Fibroblast of pulmonary artery (primary cell): ENCODE measurements around the gene LAMC1.

ENCODE experiments used
- DNase-seq: peaks from one replicate; pipeline ENCODE4 v3.0.0-alpha.2; 2010; ENCODE audit warnings: low read depth
- H3K4me3 ChIP-seq: replicated peaks from 2 replicates; pipeline ENCODE4 v1.5.1; 2011; ENCODE audit warnings: low read depth, mild to moderate bottlenecking, control low read depth, low read length, moderate library complexity
- TF ChIP-seq, protein P1 (sequence below): IDR thresholded peaks from 2 replicates; pipeline ENCODE4 v1.5.1; 2011; ENCODE audit warnings: mild to moderate bottlenecking, control low read depth, low read length, inconsistent platforms; ENCODE audit errors: missing control alignments

LAMC1 gene

DNA sequence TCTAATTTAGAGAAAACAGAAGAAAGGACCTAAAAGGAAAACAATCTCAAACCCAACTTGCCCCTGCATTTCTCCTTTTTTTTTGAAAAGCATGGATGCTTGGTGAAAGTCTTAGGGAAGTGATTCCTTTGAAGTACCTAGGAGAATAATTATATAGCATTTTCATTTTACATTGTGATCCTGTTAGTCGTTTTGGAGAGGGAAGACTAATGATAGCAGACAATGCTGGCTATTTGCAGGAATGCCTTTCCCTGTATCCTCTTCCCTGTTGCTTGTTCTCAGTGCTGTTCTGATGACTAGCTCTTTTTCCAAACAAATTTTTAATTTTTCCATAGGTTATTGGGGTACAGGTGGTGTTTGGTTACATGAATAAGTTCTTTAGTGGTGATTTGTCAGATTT, 53.9 kb downstream of the LAMC1 start:
- peak; percentile 31 for DNase-seq
- H3K4me3 ChIP-seq = no peak overlapping the region
- TF ChIP-seq, protein P1, sequence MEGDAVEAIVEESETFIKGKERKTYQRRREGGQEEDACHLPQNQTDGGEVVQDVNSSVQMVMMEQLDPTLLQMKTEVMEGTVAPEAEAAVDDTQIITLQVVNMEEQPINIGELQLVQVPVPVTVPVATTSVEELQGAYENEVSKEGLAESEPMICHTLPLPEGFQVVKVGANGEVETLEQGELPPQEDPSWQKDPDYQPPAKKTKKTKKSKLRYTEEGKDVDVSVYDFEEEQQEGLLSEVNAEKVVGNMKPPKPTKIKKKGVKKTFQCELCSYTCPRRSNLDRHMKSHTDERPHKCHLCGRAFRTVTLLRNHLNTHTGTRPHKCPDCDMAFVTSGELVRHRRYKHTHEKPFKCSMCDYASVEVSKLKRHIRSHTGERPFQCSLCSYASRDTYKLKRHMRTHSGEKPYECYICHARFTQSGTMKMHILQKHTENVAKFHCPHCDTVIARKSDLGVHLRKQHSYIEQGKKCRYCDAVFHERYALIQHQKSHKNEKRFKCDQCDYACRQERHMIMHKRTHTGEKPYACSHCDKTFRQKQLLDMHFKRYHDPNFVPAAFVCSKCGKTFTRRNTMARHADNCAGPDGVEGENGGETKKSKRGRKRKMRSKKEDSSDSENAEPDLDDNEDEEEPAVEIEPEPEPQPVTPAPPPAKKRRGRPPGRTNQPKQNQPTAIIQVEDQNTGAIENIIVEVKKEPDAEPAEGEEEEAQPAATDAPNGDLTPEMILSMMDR = no peak

DNA sequence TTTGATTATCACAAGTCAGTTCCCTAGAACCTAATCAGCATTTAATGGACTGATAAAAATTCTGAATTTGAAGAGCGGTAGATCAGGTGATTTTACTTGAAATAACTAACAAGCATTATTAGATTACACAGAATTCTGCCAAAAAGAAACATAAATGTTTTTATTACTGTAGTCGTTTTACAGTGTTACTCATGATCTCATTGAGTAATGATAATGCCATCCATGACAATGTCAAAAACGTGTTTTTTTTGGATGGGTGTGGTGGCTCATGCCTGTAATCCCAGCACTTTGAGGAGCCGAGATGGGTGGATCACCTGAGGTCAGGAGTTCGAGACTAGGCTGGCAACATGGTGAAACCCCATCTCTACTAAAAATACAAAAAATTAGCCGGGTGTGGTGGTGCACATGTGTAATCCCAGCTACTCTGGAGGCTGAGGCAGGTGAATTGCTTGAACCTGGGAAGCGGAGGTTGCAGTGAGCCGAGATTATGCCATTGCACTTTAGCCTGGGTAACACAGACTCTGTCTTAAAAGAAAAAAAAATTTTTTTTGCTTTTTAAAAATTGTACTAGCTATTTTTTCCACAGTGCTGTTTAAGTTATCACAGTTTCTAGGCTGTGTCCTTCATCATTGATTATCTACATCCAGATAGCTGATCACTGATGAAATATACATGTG, 56.6 kb downstream of the LAMC1 start:
- H3K4me3 ChIP-seq = no peak overlapping the region
- no peak for DNase-seq
- TF ChIP-seq, protein P1 = no peak

DNA sequence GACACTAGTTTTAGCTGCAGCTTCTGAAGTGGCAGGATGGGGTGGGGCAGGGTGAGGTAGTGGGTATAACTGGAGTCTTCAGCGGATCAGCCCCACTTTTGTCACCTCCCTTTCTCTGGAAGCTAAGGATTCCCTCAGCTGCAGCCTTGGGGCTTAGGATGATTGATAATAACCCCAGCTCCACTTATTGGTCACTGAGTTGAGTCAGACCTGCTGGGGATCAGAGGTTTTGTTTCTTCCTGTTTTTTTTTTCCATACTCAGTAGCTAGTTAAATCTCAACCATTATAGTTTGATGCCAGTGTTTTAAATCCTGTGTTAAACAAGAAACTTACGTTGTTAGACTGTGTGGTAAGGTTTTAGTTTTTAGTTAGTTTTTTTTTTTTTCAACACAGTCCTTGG, 57.2 kb downstream of the LAMC1 start:
- TF ChIP-seq, protein P1 = no peak
- no peak for DNase-seq

DNA sequence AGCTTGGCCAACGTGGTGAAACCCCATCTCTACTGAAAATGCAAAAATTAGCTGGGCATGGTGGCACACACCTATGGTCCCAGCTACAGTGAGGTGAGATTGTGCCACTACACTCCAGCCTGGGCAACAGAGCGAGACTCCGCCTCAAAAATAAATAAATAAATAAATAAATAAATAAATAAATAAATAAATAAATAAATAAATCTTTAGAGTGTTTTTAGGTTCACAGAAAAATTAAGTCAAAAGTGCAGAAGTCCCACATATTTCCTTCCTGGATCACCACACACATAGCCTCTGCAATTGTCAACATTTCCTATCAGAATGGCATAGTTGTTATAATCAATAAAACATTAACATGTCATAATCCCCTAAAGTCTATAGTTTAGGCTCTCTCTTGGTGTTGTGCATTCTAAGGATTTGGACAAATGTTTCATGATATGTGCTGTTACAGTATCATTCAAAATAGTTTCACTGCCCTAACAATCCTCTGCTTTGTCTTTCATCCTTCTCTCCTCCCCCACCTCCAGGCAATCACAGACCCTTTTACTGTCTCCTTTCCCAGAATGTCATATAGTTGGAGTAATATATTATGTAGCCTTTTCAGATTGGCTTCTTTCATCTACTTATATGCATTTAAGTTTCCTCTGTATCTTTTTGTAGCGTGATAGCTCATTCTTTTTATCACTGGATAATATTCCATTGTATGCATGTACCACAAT, 58.3 kb downstream of the LAMC1 start:
- DNase-seq = no peak
- TF ChIP-seq, protein P1 = no peak

More for the DNA sequence above, 57.2 kb downstream of the LAMC1 start:
- H3K4me3 ChIP-seq = no peak overlapping the region

DNA sequence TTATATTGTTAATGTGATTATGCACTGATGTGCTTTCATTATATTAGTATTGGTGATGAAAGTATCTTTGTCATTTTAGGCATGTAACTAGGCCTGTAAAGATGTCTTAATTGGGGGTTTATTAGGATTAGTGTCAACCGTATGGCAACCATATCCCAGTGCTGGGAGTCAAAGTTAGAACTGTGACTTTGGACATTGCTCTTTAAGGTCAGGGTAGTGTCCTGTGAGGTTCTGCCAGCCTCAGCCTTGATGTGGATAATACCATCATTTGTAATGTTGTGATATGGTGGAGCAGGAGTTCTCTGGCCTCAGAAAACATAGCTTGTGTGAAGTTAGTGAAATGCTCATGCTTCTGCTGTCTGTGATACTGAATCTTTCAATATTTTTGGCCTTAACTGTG, 59.4 kb downstream of the LAMC1 start:
- no peak overlapping the region for H3K4me3 ChIP-seq
- no peak for DNase-seq
- TF ChIP-seq, protein P1 = no peak

More for the DNA sequence above, 58.3 kb downstream of the LAMC1 start:
- no peak overlapping the region for H3K4me3 ChIP-seq

DNA sequence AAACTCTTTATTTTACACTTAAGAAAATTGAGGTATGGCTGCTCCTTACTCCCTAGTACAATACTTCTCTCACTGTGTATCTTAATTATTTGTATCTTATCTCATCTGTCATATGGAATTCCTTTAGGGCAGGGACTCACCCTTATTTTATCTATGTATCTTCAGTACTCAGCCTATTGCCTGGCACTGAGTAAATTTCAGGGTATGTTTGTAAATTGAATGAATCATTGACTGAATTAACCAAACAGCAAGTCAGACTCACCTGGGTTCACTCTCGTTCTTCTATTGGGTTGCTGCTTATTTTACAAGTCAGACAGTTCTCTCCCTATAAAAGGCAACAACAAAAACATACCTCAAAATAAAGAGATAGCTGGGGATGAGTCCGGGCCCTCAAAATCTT, 63.8 kb downstream of the LAMC1 start:
- DNase-seq = no peak
- TF ChIP-seq, protein P1 = no peak
- H3K4me3 ChIP-seq = no peak overlapping the region
